Lower leg skin (tissue), 4 donors: ENCODE measurements around the gene DNMT3B. TPM values are rescaled to one million over a fixed set of nuclear protein-coding genes. Genes with fewer than 3 reads are reported as not detected.

Experiments used
- DNase-seq, 2 donors: peaks; one replicate each; pipeline ENCODE4 v3.0.0-alpha.2; 2019; ENCODE audit warnings: low spot score in 2 of 2
- H3K4me3 ChIP-seq: fragments of 200-600 bp; sonication (generic); 2 replicates; pipeline ENCODE4 v1.5.1; 2017; ENCODE audit warnings: mild to moderate bottlenecking, low read depth; ENCODE audit not compliant: poor library complexity, severe bottlenecking
- CTCF ChIP-seq, 3 donors: fragments of 450-650 bp; IDR thresholded peaks; one replicate each; pipeline ENCODE4 v1.5.1; 2016; ENCODE audit warnings: antibody characterized with exemption in 3 of 3, mild to moderate bottlenecking in 3 of 3, moderate library complexity in 2 of 3
- POLR2A ChIP-seq, 2 donors: fragments of 450-650 bp; IDR thresholded peaks; one replicate each; pipeline ENCODE4 v1.6.1; 2016 to 2017; ENCODE audit warnings: antibody characterized with exemption in 2 of 2, mild to moderate bottlenecking in 1 of 2, moderate library complexity in 1 of 2
- WGBS, 2 donors: methylation state at CpG; one replicate each; pipeline ENCODE4 v1.1.5; 2018; 5-methylcytosine and 5-hydroxymethylcytosine counted together
- intact Hi-C: fragments of 100-400 bp; cut with DNase I; formaldehyde crosslinking; loops from one replicate; pipeline ENCODE4 v1.15.0; 2023; ENCODE audit warnings: low total_unique reads
- total RNA-seq, 4 donors: library from RNA; depleted of rRNA; stranded (reverse); fragments of >200 nt; gene quantifications; one replicate each; pipeline ENCODE4 v1.1.0, GENCODE V29; 2016

The DNMT3B gene
- total RNA-seq, 4 donors from 2014 or later: 2.0 to 3.4 (median 2.7) TPM

GRCh38 chr20:32808438-32808837, 46.3 kb downstream of the DNMT3B start:
- H3K4me3 ChIP-seq: no peak overlapping the region
- TF ChIP-seq CTCF (IDR thresholded peaks at IDR 0.05) (no peak), POLR2A (IDR thresholded peaks at IDR 0.05) (no peak)
- intact Hi-C loops: no loop called here
- no peak for DNase-seq
- 70 to 75% methylated on average over 4 of the region's 4 CpGs for WGBS, 2 donors

GRCh38 chr20:32809907-32810306, 47.7 kb downstream of the DNMT3B start:
- TF ChIP-seq CTCF (IDR thresholded peaks at IDR 0.05) (no peak), POLR2A (IDR thresholded peaks at IDR 0.05) (no peak)
- 91 to 94% methylated on average over 4 of the region's 4 CpGs for WGBS, 2 donors
- intact Hi-C loops: no loop called here
- no peak for DNase-seq
- H3K4me3 ChIP-seq: no peak overlapping the region

GRCh38 chr20:32810941-32811340, 48.8 kb downstream of the DNMT3B start:
- WGBS, 2 donors: 95% methylated on average over 5 of the region's 5 CpGs
- TF ChIP-seq POLR2A (IDR thresholded peaks at IDR 0.05) (no peak), CTCF (IDR thresholded peaks at IDR 0.05) (no peak)
- intact Hi-C loops: no loop called here

GRCh38 chr20:32811886-32812285, 49.7 kb downstream of the DNMT3B start:
- TF ChIP-seq POLR2A (IDR thresholded peaks at IDR 0.05) (no peak), CTCF (IDR thresholded peaks at IDR 0.05) (no peak)
- 89 to 94% methylated on average over 6 of the region's 6 CpGs for WGBS, 2 donors
- intact Hi-C loops: no loop called here
- DNase-seq: no peak
- no peak overlapping the region for H3K4me3 ChIP-seq

More at GRCh38 chr20:32810941-32811340, 48.8 kb downstream of the DNMT3B start:
- no peak for DNase-seq
- no peak overlapping the region for H3K4me3 ChIP-seq

GRCh38 chr20:32819992-32820697, 58.0 kb downstream of the DNMT3B start:
- intact Hi-C loops: no loop called here

More at GRCh38 chr20:32819992-32820697, 58.0 kb downstream of the DNMT3B start:
- DNase-seq: peak in 1 of 2 donors; percentile 90
- TF ChIP-seq CTCF (IDR thresholded peaks at IDR 0.05) (no peak), POLR2A (IDR thresholded peaks at IDR 0.05) (no peak)
- peak overlapping the region; percentile 65 for H3K4me3 ChIP-seq
- 0% methylated on average over 11 to 31 of the region's 58 CpGs for WGBS, 2 donors
